ENCODE data around the gene CCDC81. TPM values are rescaled to one million over a fixed set of nuclear protein-coding genes. Genes with fewer than 3 reads are reported as not detected.

Gene CCDC81
- total and polyA plus RNA-seq, 2 of the 4 experiments (the other 2 are of a cell fraction) = 3.1 to 6.5 TPM

DNA sequence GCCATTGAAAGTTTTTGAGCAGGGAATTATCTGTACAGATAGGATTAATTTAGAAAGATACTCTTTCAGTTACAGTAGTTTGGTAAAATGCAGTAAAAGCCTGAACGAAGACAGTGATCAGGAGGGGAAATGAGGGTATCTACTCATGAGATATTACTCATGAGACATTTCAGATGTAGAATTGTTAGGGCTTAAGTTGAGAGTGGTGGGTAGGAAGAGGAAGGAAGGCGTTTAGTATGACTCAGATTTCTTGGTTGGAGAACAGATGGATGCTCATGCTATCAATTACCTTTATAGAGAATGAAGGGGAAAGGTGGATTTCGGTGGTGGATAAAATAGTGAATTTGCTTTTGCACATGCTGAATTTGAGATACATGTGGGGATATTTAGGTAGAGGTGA, 15.8 kb downstream of the CCDC81 start:
- H3K79me1 ChIP-seq (ENCODE audit: low read depth in 1 of 2, low read length in 2 of 2) = no peaks in the 10 kb centered on the region
- H3K9me3 ChIP-seq (ENCODE audit: control insufficient read depth, insufficient read depth, low read length) = no peaks in the 10 kb centered on the region
- DNase-seq = no peak
- peaks cover 9% of the 10 kb centered on the region for H3K4me1 ChIP-seq (ENCODE audit: control insufficient read depth, insufficient read depth, low read length)
- H3K9me1 ChIP-seq (ENCODE audit: insufficient read depth, low read length) = no peaks in the 10 kb centered on the region
- H3K9ac ChIP-seq (ENCODE audit: low read depth, low read length) = no peak overlapping the region
- no peak overlapping the region for H3K4me3 ChIP-seq (ENCODE audit: insufficient read depth, low read depth, low read length)
- H2BK5ac ChIP-seq (ENCODE audit: low read depth, low read length, poor library complexity, severe bottlenecking) = no peak overlapping the region
- in situ Hi-C loops (cut with MboI; ENCODE audit: low sequenced_read_pairs) (no loop called here), dilution Hi-C loops (cut with HindIII; ENCODE audit: low sequenced_read_pairs, unreplicated experiment) (no loop called here), intact Hi-C loops (cut with micrococcal nuclease) (no loop called here)
- H3K27me3 ChIP-seq (ENCODE audit: control insufficient read depth, insufficient read depth, low read length) = no peaks in the 10 kb centered on the region
- no peak overlapping the region for H2AK5ac ChIP-seq (ENCODE audit: low read depth, low read length)
- H3K14ac ChIP-seq (replicated peaks; ENCODE audit: low read depth, low read length) = no peak overlapping the region
- H3K23ac ChIP-seq (ENCODE audit: low read depth, low read length) = no peak overlapping the region
- H4K5ac ChIP-seq (ENCODE audit: low read depth, low read length) = no peak overlapping the region
- no peak overlapping the region for H3K27ac ChIP-seq (ENCODE audit: insufficient read depth, low read length)
- ChIA-PET POLR2A (ENCODE audit: unreplicated experiment) (no interaction called here), CTCF (no interaction called here)
- no peak overlapping the region for H3K4ac ChIP-seq (ENCODE audit: low read depth, low read length)
- no peak overlapping the region for H3K56ac ChIP-seq (ENCODE audit: extremely low read depth, insufficient read depth, low read length)
- no peak overlapping the region for H2BK20ac ChIP-seq (ENCODE audit: low read depth, low read length)
- BruUV-seq (replicated peaks) = no TSS peak
- H2AFZ ChIP-seq (replicated peaks; ENCODE audit: low read length, poor library complexity) = no peak overlapping the region
- H3K18ac ChIP-seq (ENCODE audit: low read depth, low read length) = no peak overlapping the region
- no peak overlapping the region for H2AK9ac ChIP-seq (replicated peaks; ENCODE audit: low read depth, low read length, poor library complexity)
- no peak overlapping the region for H2BK15ac ChIP-seq (ENCODE audit: low read depth, low read length)
- no peak for TF ChIP-seq CEBPB (IDR thresholded peaks at IDR 0.05; ENCODE audit: low read depth, low read length)
- TF ChIP-seq POLR2A (IDR thresholded peaks at IDR 0.05; ENCODE audit: low read depth, low read length) = no peak
- TF ChIP-seq CHD1 (IDR thresholded peaks at IDR 0.05; ENCODE audit: low read depth, low read length) = no peak
- no peak for TF ChIP-seq FOS (IDR thresholded peaks at IDR 0.05; ENCODE audit: low read depth, low read length)
- no peak for TF ChIP-seq MXI1 (IDR thresholded peaks at IDR 0.05; ENCODE audit: borderline replicate concordance, low read depth, low read length)
- TF ChIP-seq, protein P1, sequence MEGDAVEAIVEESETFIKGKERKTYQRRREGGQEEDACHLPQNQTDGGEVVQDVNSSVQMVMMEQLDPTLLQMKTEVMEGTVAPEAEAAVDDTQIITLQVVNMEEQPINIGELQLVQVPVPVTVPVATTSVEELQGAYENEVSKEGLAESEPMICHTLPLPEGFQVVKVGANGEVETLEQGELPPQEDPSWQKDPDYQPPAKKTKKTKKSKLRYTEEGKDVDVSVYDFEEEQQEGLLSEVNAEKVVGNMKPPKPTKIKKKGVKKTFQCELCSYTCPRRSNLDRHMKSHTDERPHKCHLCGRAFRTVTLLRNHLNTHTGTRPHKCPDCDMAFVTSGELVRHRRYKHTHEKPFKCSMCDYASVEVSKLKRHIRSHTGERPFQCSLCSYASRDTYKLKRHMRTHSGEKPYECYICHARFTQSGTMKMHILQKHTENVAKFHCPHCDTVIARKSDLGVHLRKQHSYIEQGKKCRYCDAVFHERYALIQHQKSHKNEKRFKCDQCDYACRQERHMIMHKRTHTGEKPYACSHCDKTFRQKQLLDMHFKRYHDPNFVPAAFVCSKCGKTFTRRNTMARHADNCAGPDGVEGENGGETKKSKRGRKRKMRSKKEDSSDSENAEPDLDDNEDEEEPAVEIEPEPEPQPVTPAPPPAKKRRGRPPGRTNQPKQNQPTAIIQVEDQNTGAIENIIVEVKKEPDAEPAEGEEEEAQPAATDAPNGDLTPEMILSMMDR (conservative IDR thresholded peaks at IDR 0.05; ENCODE audit: low read depth, low read length) = no peak
- TF ChIP-seq NFE2L2 (IDR thresholded peaks at IDR 0.05; ENCODE audit: low read depth, low read length) = no peak
- no peak for TF ChIP-seq RFX5 (IDR thresholded peaks at IDR 0.05; ENCODE audit: low read depth, low read length)
- TF ChIP-seq, protein P2, sequence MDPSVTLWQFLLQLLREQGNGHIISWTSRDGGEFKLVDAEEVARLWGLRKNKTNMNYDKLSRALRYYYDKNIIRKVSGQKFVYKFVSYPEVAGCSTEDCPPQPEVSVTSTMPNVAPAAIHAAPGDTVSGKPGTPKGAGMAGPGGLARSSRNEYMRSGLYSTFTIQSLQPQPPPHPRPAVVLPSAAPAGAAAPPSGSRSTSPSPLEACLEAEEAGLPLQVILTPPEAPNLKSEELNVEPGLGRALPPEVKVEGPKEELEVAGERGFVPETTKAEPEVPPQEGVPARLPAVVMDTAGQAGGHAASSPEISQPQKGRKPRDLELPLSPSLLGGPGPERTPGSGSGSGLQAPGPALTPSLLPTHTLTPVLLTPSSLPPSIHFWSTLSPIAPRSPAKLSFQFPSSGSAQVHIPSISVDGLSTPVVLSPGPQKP (IDR thresholded peaks at IDR 0.05; ENCODE audit: borderline replicate concordance, low read depth, low read length) = no peak
- no peak for TF ChIP-seq BHLHE40 (IDR thresholded peaks at IDR 0.05; ENCODE audit: low read depth, low read length)
- no peak for TF ChIP-seq SMC3 (IDR thresholded peaks at IDR 0.05; ENCODE audit: low read depth, low read length)
- no peak for TF ChIP-seq MAZ (IDR thresholded peaks at IDR 0.05; ENCODE audit: borderline replicate concordance, low read depth, low read length)
- no peak for TF ChIP-seq RCOR1 (IDR thresholded peaks at IDR 0.05; ENCODE audit: insufficient replicate concordance, low read length)
- H4K8ac ChIP-seq (ENCODE audit: low read depth in 2 of 2, low read length in 2 of 2) = no peak overlapping the region
- no peak for ATAC-seq (ENCODE audit: low read depth)
- H3K4me2 ChIP-seq (ENCODE audit: low read depth, low read length) = no peak overlapping the region
- no peak overlapping the region for H4K91ac ChIP-seq (ENCODE audit: insufficient read depth, low read depth, low read length)
- 92% methylated on average over 2 of the region's 3 CpGs; no CpG with 5 or more reads in 1 of the 2 experiments for WGBS, 2 experiments (ENCODE audit: extremely low coverage in 2 of 2, insufficient read length in 1 of 2)
- H2BK120ac ChIP-seq (ENCODE audit: low read depth, low read length) = no peak overlapping the region
- no peaks in the 10 kb centered on the region for H4K20me1 ChIP-seq (ENCODE audit: insufficient read depth, low read length)
- H3K36me3 ChIP-seq (ENCODE audit: control insufficient read depth, insufficient read depth, low read length) = no peaks in the 10 kb centered on the region
